BE2C (cell line): ENCODE data around the gene SH2B3.
"Not testable (repeated sequence)": the region's sequence is repeated elsewhere in the genome, so short reads cannot be mapped to it uniquely, and the experiment has no call there.

Experiments used
- DNase-seq: peaks from one replicate; pipeline ENCODE4 v3.0.0-alpha.2; 2020
- H3K27me3 ChIP-seq: fragments of 250-450 bp; sonication (Bioruptor Pico); 2 replicates; pipeline ENCODE4 v1.5.1; 2020; ENCODE audit warnings: mild to moderate bottlenecking
- H3K36me3 ChIP-seq: fragments of 250-450 bp; sonication (Bioruptor Pico); 2 replicates; pipeline ENCODE4 v1.5.1; 2020; ENCODE audit warnings: mild to moderate bottlenecking
- H3K4me1 ChIP-seq: fragments of 250-450 bp; sonication (Bioruptor Pico); 2 replicates; pipeline ENCODE4 v1.5.1; 2020
- H3K4me3 ChIP-seq: 2 replicates; pipeline ENCODE4 v1.5.1; 2011; ENCODE audit warnings: low read depth, low read length
- H3K9me3 ChIP-seq: fragments of 250-450 bp; sonication (Bioruptor Pico); 2 replicates; pipeline ENCODE4 v1.5.1; 2020
- TF ChIP-seq, protein P1 (sequence below): IDR thresholded peaks from 2 replicates; pipeline ENCODE4 v1.5.1; 2012; ENCODE audit warnings: mild to moderate bottlenecking, low read depth, low read length

Gene SH2B3

DNA sequence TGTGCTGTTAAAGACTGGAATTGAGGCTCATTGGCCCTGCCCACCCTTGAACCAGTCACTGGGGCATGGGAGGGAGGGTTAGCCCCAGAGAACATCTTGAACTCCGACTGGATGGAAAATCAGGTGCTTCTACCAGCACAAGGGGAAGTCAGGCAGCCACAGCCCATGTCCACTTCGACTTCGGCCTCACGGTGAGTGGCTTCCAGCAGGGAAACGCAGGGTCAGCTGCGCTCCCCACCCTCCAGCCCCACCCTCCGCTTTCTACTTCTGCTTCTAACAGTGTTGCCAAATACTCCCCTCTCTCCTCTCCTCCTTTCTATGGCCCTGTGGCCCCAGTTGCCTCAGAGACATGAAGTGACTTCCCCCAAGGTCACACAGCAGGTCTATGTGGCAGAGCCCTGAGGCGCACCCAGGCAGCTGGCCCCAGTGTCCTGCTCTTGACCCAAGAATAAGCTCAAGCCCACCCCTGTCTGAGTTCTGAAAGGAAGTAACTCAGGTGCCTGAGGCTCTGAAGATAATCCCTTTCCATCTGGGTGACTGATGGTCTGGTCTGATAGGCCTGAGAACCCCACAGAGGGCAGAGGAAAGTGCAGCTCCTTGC is 11.9 kb upstream of the SH2B3 start:
- H3K9me3 ChIP-seq = no peaks in the 10 kb centered on the region
- no peak overlapping the region for H3K4me3 ChIP-seq
- no peak for DNase-seq
- no peaks in the 10 kb centered on the region; the same call in 1 of the 2 replicates for H3K4me1 ChIP-seq
- no peaks in the 10 kb centered on the region for H3K27me3 ChIP-seq
- TF ChIP-seq, protein P1, sequence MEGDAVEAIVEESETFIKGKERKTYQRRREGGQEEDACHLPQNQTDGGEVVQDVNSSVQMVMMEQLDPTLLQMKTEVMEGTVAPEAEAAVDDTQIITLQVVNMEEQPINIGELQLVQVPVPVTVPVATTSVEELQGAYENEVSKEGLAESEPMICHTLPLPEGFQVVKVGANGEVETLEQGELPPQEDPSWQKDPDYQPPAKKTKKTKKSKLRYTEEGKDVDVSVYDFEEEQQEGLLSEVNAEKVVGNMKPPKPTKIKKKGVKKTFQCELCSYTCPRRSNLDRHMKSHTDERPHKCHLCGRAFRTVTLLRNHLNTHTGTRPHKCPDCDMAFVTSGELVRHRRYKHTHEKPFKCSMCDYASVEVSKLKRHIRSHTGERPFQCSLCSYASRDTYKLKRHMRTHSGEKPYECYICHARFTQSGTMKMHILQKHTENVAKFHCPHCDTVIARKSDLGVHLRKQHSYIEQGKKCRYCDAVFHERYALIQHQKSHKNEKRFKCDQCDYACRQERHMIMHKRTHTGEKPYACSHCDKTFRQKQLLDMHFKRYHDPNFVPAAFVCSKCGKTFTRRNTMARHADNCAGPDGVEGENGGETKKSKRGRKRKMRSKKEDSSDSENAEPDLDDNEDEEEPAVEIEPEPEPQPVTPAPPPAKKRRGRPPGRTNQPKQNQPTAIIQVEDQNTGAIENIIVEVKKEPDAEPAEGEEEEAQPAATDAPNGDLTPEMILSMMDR = no peak
- no peaks in the 10 kb centered on the region for H3K36me3 ChIP-seq

- Histone ChIP-seq H3K4me1 (no peaks in the 10 kb centered on the region; the same call in 1 of the 2 replicates), H3K27me3 (no peaks in the 10 kb centered on the region), H3K9me3 (no peaks in the 10 kb centered on the region), H3K4me3 (no peak overlapping the region), H3K36me3 (no peaks in the 10 kb centered on the region)
- TF ChIP-seq, protein P1 = no peak
- DNase-seq = no peak
Observed at GRCh38 chr12:111394480-111394879, 11.2 kb upstream of the SH2B3 start.

DNA sequence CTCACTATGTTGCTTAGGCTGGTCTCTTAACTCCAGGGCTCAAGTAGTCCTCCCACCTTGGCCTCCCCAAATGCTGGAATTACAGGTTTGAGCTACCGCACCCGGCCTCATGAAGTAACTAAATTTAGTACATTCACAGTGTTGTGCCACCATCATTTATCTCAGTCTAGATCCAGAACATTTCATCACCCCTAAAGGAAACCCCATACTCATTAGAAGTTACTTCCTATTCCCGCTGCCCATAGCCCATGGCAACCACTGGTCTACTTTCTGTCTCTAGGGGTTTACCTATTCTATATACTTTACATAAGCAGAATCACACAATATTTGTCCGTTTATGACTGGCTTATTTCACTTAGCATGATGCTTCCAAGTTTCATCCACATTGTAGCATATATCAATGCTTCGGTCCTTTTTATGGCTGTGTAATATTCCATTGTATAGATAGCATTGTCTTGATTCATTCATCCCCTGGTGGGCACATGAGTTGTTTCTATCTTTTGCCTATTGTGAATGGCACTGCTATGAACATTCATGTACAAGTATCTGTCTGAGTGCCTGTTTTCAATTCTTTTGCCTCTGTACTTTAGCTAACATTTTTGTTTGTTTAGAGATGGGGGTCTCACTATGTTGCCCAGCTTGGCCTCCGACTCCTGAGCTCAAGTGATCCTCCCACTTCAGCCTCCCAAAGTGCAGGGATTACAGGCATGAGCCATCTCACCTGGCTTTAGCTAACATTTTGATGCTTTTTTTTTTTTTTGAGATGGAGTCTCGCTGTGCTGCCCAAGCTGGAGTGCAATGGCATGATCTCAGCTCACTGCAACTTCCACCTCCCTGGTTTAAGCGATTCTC is 10.2 kb upstream of the SH2B3 start:
- Histone ChIP-seq H3K4me1 (no peaks in the 10 kb centered on the region; the same call in 1 of the 2 replicates), H3K27me3 (no peaks in the 10 kb centered on the region), H3K4me3 (no peak overlapping the region), H3K36me3 (no peaks in the 10 kb centered on the region), H3K9me3 (no peaks in the 10 kb centered on the region)
- TF ChIP-seq, protein P1 = no peak
- DNase-seq = no peak

- DNase-seq, H3K27me3 ChIP-seq, H3K4me1 ChIP-seq, H3K9me3 ChIP-seq, H3K36me3 ChIP-seq, H3K4me3 ChIP-seq: not testable (repeated sequence)
Observed at GRCh38 chr12:111396271-111396670, 9.5 kb upstream of the SH2B3 start.

DNA sequence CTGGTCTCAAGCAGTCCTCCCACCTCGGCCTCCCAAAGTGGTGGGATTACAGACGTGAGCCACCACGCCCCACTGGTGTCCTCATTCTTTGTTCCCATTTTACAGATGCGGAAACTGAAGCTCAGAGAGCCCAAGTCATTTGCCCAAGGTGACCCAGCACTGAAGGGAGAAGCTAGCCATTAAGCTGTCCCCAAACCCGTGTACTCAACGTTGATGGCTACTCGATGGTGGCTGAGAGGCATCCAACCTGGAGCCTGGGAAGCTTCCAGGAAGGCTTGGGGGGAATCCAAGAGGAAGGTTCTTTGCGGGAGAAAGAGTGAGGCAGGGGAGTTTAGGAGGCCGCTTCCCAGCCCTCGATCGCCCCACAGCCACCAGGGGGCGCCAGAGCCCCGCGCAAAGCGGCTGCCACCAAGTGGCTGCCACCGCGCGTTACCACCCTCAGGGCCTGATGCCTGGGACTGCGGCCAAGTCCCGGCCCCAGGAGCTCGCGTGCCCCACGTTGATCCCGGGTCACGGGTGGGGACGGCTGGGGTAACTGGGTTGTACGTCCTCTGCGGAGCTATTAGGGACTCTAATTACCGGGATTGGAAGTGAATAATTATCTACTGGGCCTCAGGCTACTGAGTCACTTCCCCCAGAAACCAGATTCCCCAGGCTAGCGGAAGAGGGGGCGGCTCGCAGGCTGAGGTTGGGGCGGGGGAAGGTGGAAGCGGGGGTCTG is 8.8 kb upstream of the SH2B3 start:
- no peaks in the 10 kb centered on the region for H3K36me3 ChIP-seq
- peak overlapping the region; percentile 20; the same call in 1 of the 2 replicates for H3K4me3 ChIP-seq
- TF ChIP-seq, protein P1 = peak; percentile 98
- no peaks in the 10 kb centered on the region; the same call in 1 of the 2 replicates for H3K4me1 ChIP-seq
- peak; percentile 94 for DNase-seq
- H3K27me3 ChIP-seq = no peaks in the 10 kb centered on the region
- H3K9me3 ChIP-seq = no peaks in the 10 kb centered on the region

DNA sequence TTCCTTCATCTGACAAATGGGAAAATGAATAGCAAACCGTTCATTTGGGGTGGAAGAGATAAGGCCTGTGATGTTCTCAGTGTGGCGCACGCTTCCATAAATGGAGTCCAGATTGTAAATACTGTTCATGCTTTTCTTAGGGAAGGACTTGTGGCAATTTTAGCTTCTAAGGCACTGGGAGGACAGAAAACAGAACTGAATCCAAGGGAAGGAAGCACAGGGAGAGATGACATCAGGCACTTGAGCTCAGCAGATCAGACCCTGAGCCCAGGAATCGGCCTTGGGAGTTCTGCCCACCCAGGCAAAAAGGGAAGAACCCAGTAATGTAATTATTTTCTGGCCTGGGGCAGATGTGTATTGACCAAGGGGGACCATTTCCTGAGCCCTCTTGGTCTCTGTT is 7.2 kb upstream of the SH2B3 start:
- TF ChIP-seq, protein P1 = no peak
- Histone ChIP-seq H3K27me3 (no peaks in the 10 kb centered on the region), H3K36me3 (no peaks in the 10 kb centered on the region), H3K4me1 (no peaks in the 10 kb centered on the region; the same call in 1 of the 2 replicates), H3K9me3 (no peaks in the 10 kb centered on the region), H3K4me3 (no peak overlapping the region)
- no peak for DNase-seq

DNA sequence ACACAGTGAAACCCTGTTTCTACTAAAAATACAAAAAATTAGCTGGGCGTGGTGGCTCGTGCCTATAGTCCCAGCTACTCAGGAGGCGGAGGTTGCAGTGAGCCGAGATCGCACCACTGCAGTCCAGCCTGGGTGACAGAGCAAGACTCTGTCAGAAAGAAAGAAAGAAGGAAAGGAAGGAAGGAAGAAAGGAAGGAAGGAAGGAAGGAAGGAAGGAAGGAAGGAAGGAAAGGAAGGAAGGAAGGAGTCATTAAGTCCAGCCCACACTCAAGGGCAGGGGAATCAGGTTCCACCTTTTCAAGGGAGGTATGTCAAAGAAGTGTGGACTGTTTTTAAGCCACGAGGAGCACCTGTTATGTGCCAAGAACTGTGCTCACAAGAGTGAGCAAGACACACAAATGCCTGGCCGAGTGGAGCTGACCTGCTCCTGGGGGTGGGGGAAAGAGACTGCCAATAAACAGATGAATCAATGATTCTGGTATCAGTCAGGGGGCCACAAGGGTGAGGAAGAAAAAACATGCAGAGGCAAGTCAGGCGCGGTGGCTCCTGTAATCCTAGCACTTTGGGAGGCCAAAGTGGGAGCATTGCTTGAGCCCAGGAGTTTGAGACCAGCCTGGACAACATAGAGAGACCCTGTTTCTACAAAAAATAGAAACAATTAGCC is 5.8 kb upstream of the SH2B3 start:
- H3K4me1 ChIP-seq, H3K4me3 ChIP-seq, H3K36me3 ChIP-seq, H3K27me3 ChIP-seq, DNase-seq, H3K9me3 ChIP-seq: not testable (repeated sequence)
